ENCODE results near the gene TBX15.

GRCh38 chr1:118984722-118985639, 3.2 kb downstream of the TBX15 start:
- TF ChIP-seq CTCF (IDR thresholded peaks at IDR 0.05) (no peak), POLR2A (IDR thresholded peaks at IDR 0.05) (no peak)
